ENCODE results near the gene ARHGEF19. TPM values are rescaled to one million over a fixed set of nuclear protein-coding genes. Genes with fewer than 3 reads are reported as not detected.

The ARHGEF19 gene
- total and polyA plus RNA-seq, 8 donors = 3.5 to 20.1 (median 9.5) TPM

DNA sequence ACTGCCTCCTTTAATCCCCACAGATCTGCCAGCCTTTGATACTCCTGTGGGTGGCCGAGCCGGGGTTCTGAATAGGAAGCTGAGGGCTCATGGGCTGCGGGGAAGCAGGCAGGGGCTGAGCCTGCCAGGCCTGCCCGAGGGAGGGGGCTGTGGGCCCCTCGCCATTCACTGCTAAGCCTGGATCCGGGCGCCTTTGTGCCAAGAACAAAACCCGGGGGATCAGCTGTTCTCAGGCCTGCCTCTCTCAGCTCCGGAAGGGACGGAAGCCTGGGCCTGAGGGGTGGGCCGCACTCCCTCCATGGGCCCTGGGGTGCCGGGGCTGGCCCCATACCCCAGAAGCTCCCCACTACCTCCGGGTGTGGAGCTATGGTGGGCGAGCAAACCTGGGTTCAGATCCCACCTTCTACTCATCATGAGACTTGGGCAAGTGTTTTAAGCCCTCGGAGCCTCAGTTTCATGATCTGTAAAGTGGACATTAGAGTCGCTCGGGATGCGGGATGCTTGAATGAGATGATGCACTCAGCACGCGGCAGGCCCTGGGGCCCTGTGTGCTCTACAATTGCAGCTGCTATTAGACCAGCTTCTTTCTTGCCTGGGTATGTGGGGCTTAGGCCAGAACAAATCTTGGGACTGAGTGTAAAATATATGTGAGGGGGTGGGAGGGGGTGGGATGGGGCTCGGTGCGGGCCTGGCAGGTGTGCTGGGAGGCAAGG lies 37.4 kb downstream of the ARHGEF19 start:
- Histone ChIP-seq H3K27me3 (no peaks in the 10 kb centered on the region), H3K4me1 (peaks cover 65 to 84% (median 76%) of the 10 kb centered on the region in 4 donors), H3K27ac (peak overlapping the region; percentile 84 to 94 (median 91)), H3K36me3 (no peaks in the 10 kb centered on the region), H3K4me3 (no peak overlapping the region), H3K9me3 (no peaks in the 10 kb centered on the region)
- WGBS, 5 donors = 57 to 69% (median 63%) methylated on average over 15 to 22 of the region's 22 CpGs
- DNase-seq = peak in 1 of 2 donors; percentile 67
- TF ChIP-seq POLR2AphosphoS5 (IDR thresholded peaks at IDR 0.05) = no peak
- no peak for TF ChIP-seq EP300 (IDR thresholded peaks at IDR 0.05)
- no peak for TF ChIP-seq POLR2A (IDR thresholded peaks at IDR 0.05)
- no peak for TF ChIP-seq CTCF (IDR thresholded peaks at IDR 0.05)
- intact Hi-C loops (cut with DNase I; ENCODE audit: low total_unique reads) = no loop called here

GRCh38 chr1:16174261-16174868 lies 38.1 kb downstream of the ARHGEF19 start:
- TF ChIP-seq EP300 (IDR thresholded peaks at IDR 0.05) (no peak), POLR2AphosphoS5 (IDR thresholded peaks at IDR 0.05) (no peak), CTCF (IDR thresholded peaks at IDR 0.05) (no peak)
- intact Hi-C loops (cut with DNase I; ENCODE audit: low total_unique reads) = no loop called here
- peak overlapping the region in 4 of 5 donors; percentile 84 to 94 (median 90) for H3K27ac ChIP-seq
- peaks cover 64 to 79% (median 70%) of the 10 kb centered on the region in 4 donors for H3K4me1 ChIP-seq
- H3K4me3 ChIP-seq = no peak overlapping the region
- no peaks in the 10 kb centered on the region for H3K9me3 ChIP-seq
- H3K27me3 ChIP-seq = no peaks in the 10 kb centered on the region
- 70 to 85% (median 78%) methylated on average over 8 to 9 of the region's 9 CpGs for WGBS, 5 donors
- no peak for DNase-seq
- H3K36me3 ChIP-seq = no peaks in the 10 kb centered on the region

GRCh38 chr1:16173447-16174260 lies 38.8 kb downstream of the ARHGEF19 start:
- H3K4me3 ChIP-seq = no peak overlapping the region
- H3K27me3 ChIP-seq = no peaks in the 10 kb centered on the region
- peaks cover 56 to 79% (median 65%) of the 10 kb centered on the region in 4 donors for H3K4me1 ChIP-seq
- WGBS, 5 donors = 49 to 57% (median 53%) methylated on average over 9 to 12 of the region's 12 CpGs
- peak; percentile 84 to 95 for DNase-seq
- TF ChIP-seq POLR2AphosphoS5 (IDR thresholded peaks at IDR 0.05) (peak in 2 of 3 donors; percentile 56 to 76), EP300 (IDR thresholded peaks at IDR 0.05) (no peak)
- H3K27ac ChIP-seq = peak overlapping the region; percentile 71 to 94 (median 88)
- no peaks in the 10 kb centered on the region for H3K9me3 ChIP-seq
- intact Hi-C loops (cut with DNase I; ENCODE audit: low total_unique reads) = no loop called here
- H3K36me3 ChIP-seq = no peaks in the 10 kb centered on the region

DNA sequence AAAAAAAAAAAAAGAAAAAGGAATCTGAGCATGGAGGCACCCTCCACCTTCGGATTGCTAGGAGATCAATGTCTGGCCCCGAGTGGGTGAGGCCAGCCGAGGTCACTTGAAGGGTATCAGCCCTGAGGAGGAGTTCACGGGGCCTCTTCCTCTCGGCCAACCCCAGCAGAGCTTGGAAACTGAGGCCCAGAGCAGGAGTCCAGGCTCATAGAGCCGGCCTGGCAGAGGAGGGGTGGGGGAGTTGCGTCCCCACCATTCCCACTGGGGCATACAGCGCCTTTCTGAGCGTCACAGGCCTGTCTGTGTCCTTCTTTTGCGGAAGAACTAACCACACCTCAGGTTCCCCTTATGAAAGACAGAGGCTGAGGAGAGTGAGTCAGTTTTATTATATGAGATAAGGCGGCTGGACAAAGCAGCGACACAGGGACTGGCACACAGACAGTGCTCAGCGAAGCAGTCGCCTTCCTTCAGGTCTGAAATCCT lies 39.4 kb downstream of the ARHGEF19 start:
- 44 to 58% (median 56%) methylated on average over 14 of the region's 14 CpGs for WGBS, 5 donors
- H3K27ac ChIP-seq = peak overlapping the region; percentile 71 to 94 (median 88)
- peak; percentile 53 to 76 for DNase-seq

More for the DNA sequence above, 39.4 kb downstream of the ARHGEF19 start:
- H3K4me3 ChIP-seq = no peak overlapping the region
- H3K27me3 ChIP-seq = no peaks in the 10 kb centered on the region
- H3K36me3 ChIP-seq = no peaks in the 10 kb centered on the region
- intact Hi-C loops (cut with DNase I; ENCODE audit: low total_unique reads) = no loop called here
- TF ChIP-seq EP300 (IDR thresholded peaks at IDR 0.05) (no peak), CTCF (IDR thresholded peaks at IDR 0.05) (no peak), POLR2A (IDR thresholded peaks at IDR 0.05) (no peak), POLR2AphosphoS5 (IDR thresholded peaks at IDR 0.05) (no peak)
- no peaks in the 10 kb centered on the region for H3K9me3 ChIP-seq
- peaks cover 55 to 79% (median 65%) of the 10 kb centered on the region in 4 donors for H3K4me1 ChIP-seq

All from stomach (tissue), 9 donors.